ENCODE results near the gene PDGFA.

DNA sequence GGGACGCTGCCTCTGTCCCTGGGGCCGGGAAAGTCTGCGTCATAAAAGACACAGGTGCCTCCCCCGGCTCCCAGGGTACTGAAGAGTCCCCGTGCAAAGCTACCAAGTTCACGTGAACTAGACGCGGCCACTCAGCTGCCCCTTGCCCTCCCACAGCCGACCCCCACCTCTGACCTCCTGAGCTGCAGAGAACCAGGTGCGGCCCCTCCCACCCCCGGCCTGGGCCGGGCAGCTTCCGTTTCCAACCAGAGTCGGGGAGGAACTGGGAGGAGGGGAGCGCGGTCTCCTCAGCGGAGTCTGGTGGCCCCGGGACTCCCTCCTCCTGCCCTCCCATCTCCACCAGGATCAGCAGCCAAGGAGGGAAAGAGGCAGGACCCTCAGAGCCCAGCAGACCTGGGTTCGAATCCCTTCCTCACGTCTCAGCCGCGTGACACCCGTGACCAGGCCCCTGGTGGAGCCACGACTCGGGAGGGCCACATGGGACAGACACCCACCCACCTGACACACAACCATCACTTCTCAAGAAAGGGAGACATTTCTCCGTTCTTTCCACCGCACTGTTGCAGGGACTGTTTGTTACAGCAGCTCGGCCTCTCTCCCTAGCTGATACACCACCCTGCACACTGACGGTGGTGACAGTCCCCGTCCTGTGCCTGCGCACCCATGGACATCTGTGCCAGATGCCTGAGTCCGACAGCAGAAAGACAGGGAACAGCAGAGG lies 37.4 kb upstream of the PDGFA start:
- TF ChIP-seq, protein P1, sequence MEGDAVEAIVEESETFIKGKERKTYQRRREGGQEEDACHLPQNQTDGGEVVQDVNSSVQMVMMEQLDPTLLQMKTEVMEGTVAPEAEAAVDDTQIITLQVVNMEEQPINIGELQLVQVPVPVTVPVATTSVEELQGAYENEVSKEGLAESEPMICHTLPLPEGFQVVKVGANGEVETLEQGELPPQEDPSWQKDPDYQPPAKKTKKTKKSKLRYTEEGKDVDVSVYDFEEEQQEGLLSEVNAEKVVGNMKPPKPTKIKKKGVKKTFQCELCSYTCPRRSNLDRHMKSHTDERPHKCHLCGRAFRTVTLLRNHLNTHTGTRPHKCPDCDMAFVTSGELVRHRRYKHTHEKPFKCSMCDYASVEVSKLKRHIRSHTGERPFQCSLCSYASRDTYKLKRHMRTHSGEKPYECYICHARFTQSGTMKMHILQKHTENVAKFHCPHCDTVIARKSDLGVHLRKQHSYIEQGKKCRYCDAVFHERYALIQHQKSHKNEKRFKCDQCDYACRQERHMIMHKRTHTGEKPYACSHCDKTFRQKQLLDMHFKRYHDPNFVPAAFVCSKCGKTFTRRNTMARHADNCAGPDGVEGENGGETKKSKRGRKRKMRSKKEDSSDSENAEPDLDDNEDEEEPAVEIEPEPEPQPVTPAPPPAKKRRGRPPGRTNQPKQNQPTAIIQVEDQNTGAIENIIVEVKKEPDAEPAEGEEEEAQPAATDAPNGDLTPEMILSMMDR (conservative IDR thresholded peaks at IDR 0.05), result no peak
- no peak for TF ChIP-seq EZH2 (IDR thresholded peaks at IDR 0.05; ENCODE audit: low read depth)
